ENCODE results near the gene PIK3AP1. TPM values are rescaled to one million over a fixed set of nuclear protein-coding genes. Genes with fewer than 3 reads are reported as not detected.

Gene PIK3AP1
- total RNA-seq, 1 experiment from 2014 or later = 1.7 TPM

- H3K27me3 ChIP-seq (ENCODE audit: insufficient read depth, low read length) = no peaks in the 10 kb centered on the region
- peaks cover 6% of the 10 kb centered on the region; the same call in 1 of the 2 replicates for H3K4me1 ChIP-seq (ENCODE audit: insufficient read depth, low read length)
- no peak overlapping the region for H3K14ac ChIP-seq (ENCODE audit: insufficient read depth, low read length)
- H3K23ac ChIP-seq (ENCODE audit: insufficient read length, low read depth, low read length) = no peak overlapping the region
- no peak overlapping the region for H3K4me2 ChIP-seq (ENCODE audit: insufficient read depth, insufficient read length, low read length)
- no peak overlapping the region for H2BK20ac ChIP-seq (ENCODE audit: low read depth, low read length, poor library complexity, severe bottlenecking)
- no peaks in the 10 kb centered on the region for H3K23me2 ChIP-seq (ENCODE audit: insufficient read length, low read depth, low read length, poor library complexity, severe bottlenecking)
- H3K56ac ChIP-seq (ENCODE audit: insufficient read length, low read depth, low read length) = no peak overlapping the region
- no peak overlapping the region for H4K91ac ChIP-seq (ENCODE audit: insufficient read length, low read depth, low read length)
- H3K79me1 ChIP-seq (ENCODE audit: insufficient read depth, low read depth, low read length, poor library complexity, severe bottlenecking) = no peaks in the 10 kb centered on the region
- H4K5ac ChIP-seq (ENCODE audit: insufficient read length, low read depth, low read length) = no peak overlapping the region
- H2BK12ac ChIP-seq (ENCODE audit: insufficient read length, low read depth, low read length) = no peak overlapping the region
- no peak overlapping the region for H3K9ac ChIP-seq (ENCODE audit: extremely low read depth, insufficient read length, low read length)
- no peak overlapping the region for H2BK120ac ChIP-seq (ENCODE audit: low read depth, low read length, poor library complexity, severe bottlenecking)
- H3K18ac ChIP-seq (ENCODE audit: insufficient read length, low read depth, low read length) = no peak overlapping the region
- no peak overlapping the region; a peak in 1 of 7 replicates for H3K27ac Mint-ChIP-seq
- no peak for TF ChIP-seq CTCF (conservative IDR thresholded peaks at IDR 0.05)
- no peak overlapping the region for H3K4ac ChIP-seq (ENCODE audit: low read depth, low read length)
- H3K79me2 ChIP-seq (ENCODE audit: insufficient read depth, low read length) = no peaks in the 10 kb centered on the region
- H3K27ac ChIP-seq (ENCODE audit: insufficient read length, low read depth, low read length) = no peak overlapping the region
- H2AK5ac ChIP-seq (ENCODE audit: insufficient read length, low read length) = no peak overlapping the region
- peaks cover 2% of the 10 kb centered on the region for H4K20me1 ChIP-seq (ENCODE audit: control insufficient read depth, insufficient read depth, insufficient read length)
- peaks cover 0 to 5% (median 2%) of the 10 kb centered on the region in 3 experiments; a peak in 4 of 7 replicates for H3K36me3 Mint-ChIP-seq (ENCODE audit: insufficient read depth in 1 of 3, low read depth in 3 of 3)
- H3K4me1 Mint-ChIP-seq = peaks cover 10 to 12% of the 10 kb centered on the region in 2 experiments
- H2BK5ac ChIP-seq (ENCODE audit: insufficient read length, low read length) = no peak overlapping the region
- H4K8ac ChIP-seq (replicated peaks; ENCODE audit: insufficient read length, low read depth, low read length) = no peak overlapping the region
- H3T11ph ChIP-seq (ENCODE audit: low read length) = no peak overlapping the region
- no peak overlapping the region for H3K4me3 Mint-ChIP-seq
- H3K27me3 Mint-ChIP-seq (ENCODE audit: low read depth) = no peaks in the 10 kb centered on the region
- peaks cover 0 to 3% of the 10 kb centered on the region in 2 experiments; a peak in 1 of 5 replicates for H3K9me3 Mint-ChIP-seq
- H3K9me3 ChIP-seq (ENCODE audit: control insufficient read depth, low read depth, low read length) = no peaks in the 10 kb centered on the region
- no peak overlapping the region for H2BK15ac ChIP-seq (ENCODE audit: low read depth, low read length)
- H2AFZ ChIP-seq (ENCODE audit: low read length) = no peak overlapping the region
- DNase-seq = no peak
- WGBS (ENCODE audit: extremely low coverage, insufficient read length, low lambda C conversion rate) = 100% methylated on average over 3 of the region's 8 CpGs
Measured at GRCh38 chr10:96687317-96688012, 32.8 kb downstream of the PIK3AP1 start.

Measured in H9 (cell line).